H9 (cell line): ENCODE measurements around the gene DGKB. TPM values are rescaled to one million over a fixed set of nuclear protein-coding genes. Genes with fewer than 3 reads are reported as not detected.

ENCODE experiments used
- DNase-seq: peaks from one replicate; pipeline ENCODE4 v3.0.0-alpha.2; 2017
- H2AFZ ChIP-seq: one replicate; pipeline ENCODE4 v1.6.1; 2013; ENCODE audit warnings: mild to moderate bottlenecking, low read length, control low read depth, moderate library complexity
- H2AK5ac ChIP-seq: 2 replicates; pipeline ENCODE4 v1.6.1; 2013; ENCODE audit warnings: low read length, control low read depth, mixed read lengths; ENCODE audit not compliant: insufficient read length
- H2BK120ac ChIP-seq: one replicate; pipeline ENCODE4 v1.6.1; 2013; ENCODE audit warnings: low read depth, mild to moderate bottlenecking, low read length, control low read depth, inconsistent platforms; ENCODE audit not compliant: poor library complexity, severe bottlenecking
- H2BK12ac ChIP-seq: 2 replicates; pipeline ENCODE4 v1.6.1; 2013; ENCODE audit warnings: low read length, control low read depth, mixed read lengths, low read depth; ENCODE audit not compliant: insufficient read length
- H2BK15ac ChIP-seq: 2 replicates; pipeline ENCODE4 v1.6.1; 2013; ENCODE audit warnings: low read depth, low read length, control low read depth
- H2BK20ac ChIP-seq: one replicate; pipeline ENCODE4 v1.6.1; 2013; ENCODE audit warnings: low read depth, mild to moderate bottlenecking, low read length, control low read depth, inconsistent platforms; ENCODE audit not compliant: poor library complexity, severe bottlenecking
- H2BK5ac ChIP-seq: 2 replicates; pipeline ENCODE4 v1.6.1; 2013; ENCODE audit warnings: low read length, control low read depth, mixed read lengths; ENCODE audit not compliant: insufficient read length
- H3K14ac ChIP-seq: 2 replicates; pipeline ENCODE4 v1.6.1; 2013; ENCODE audit warnings: low read length, control low read depth; ENCODE audit not compliant: insufficient read depth
- H3K18ac ChIP-seq: 2 replicates; pipeline ENCODE4 v1.6.1; 2013; ENCODE audit warnings: low read depth, mild to moderate bottlenecking, mixed read lengths, low read length, control low read depth; ENCODE audit not compliant: insufficient read length
- H3K23ac ChIP-seq: 2 replicates; pipeline ENCODE4 v1.6.1; 2013; ENCODE audit warnings: low read length, control low read depth, mixed read lengths, low read depth; ENCODE audit not compliant: insufficient read length
- H3K23me2 ChIP-seq: 2 replicates; pipeline ENCODE4 v1.6.1; 2013; ENCODE audit warnings: low read depth, mild to moderate bottlenecking, mixed read lengths, low read length, control low read depth; ENCODE audit not compliant: insufficient read length, poor library complexity, severe bottlenecking
- H3K27ac ChIP-seq: 2 replicates; pipeline ENCODE4 v1.5.1; 2013; ENCODE audit warnings: low read length, control low read depth, mixed read lengths, low read depth; ENCODE audit not compliant: insufficient read length
- H3K27me3 ChIP-seq: 2 replicates; pipeline ENCODE4 v1.6.1; 2013; ENCODE audit warnings: low read length, control low read depth, inconsistent platforms; ENCODE audit not compliant: insufficient read depth
- H3K4ac ChIP-seq: 2 replicates; pipeline ENCODE4 v1.6.1; 2013; ENCODE audit warnings: low read depth, mild to moderate bottlenecking, control low read depth, inconsistent platforms, low read length, moderate library complexity
- H3K4me1 ChIP-seq: 2 replicates; pipeline ENCODE4 v1.6.1; 2013; ENCODE audit warnings: low read length, control low read depth, inconsistent platforms; ENCODE audit not compliant: insufficient read depth
- H3K4me2 ChIP-seq: 2 replicates; pipeline ENCODE4 v1.6.1; 2013; ENCODE audit warnings: low read length, control low read depth, mixed read lengths; ENCODE audit not compliant: insufficient read length, insufficient read depth
- H3K56ac ChIP-seq: 2 replicates; pipeline ENCODE4 v1.6.1; 2013; ENCODE audit warnings: low read depth, mild to moderate bottlenecking, mixed read lengths, low read length, control low read depth; ENCODE audit not compliant: insufficient read length
- H3K79me1 ChIP-seq: 2 replicates; pipeline ENCODE4 v1.6.1; 2013; ENCODE audit warnings: low read depth, mild to moderate bottlenecking, moderate library complexity, low read length, control low read depth, inconsistent platforms; ENCODE audit not compliant: insufficient read depth, poor library complexity, severe bottlenecking
- H3K79me2 ChIP-seq: 2 replicates; pipeline ENCODE4 v1.6.1; 2013; ENCODE audit warnings: low read length, control low read depth, inconsistent platforms; ENCODE audit not compliant: insufficient read depth
- H3K9ac ChIP-seq: 2 replicates; pipeline ENCODE4 v1.6.1; 2013; ENCODE audit warnings: low read length, control low read depth, mixed read lengths; ENCODE audit not compliant: insufficient read length; ENCODE audit errors: extremely low read depth
- H3K9me3 ChIP-seq: one replicate; pipeline ENCODE4 v1.6.1; 2013; ENCODE audit warnings: low read depth, low read length, inconsistent platforms; ENCODE audit not compliant: control insufficient read depth
- H3T11ph ChIP-seq: one replicate; pipeline ENCODE4 v1.6.1; 2013; ENCODE audit warnings: mild to moderate bottlenecking, low read length, control low read depth, inconsistent platforms
- H4K20me1 ChIP-seq: one replicate; pipeline ENCODE4 v1.6.1; 2013; ENCODE audit not compliant: control insufficient read depth, insufficient read length, insufficient read depth
- H4K5ac ChIP-seq: 2 replicates; pipeline ENCODE4 v1.6.1; 2013; ENCODE audit warnings: low read depth, mild to moderate bottlenecking, mixed read lengths, low read length, control low read depth; ENCODE audit not compliant: insufficient read length
- H4K8ac ChIP-seq: replicated peaks from 2 replicates; pipeline ENCODE4 v1.6.1; 2013; ENCODE audit warnings: low read length, control low read depth, mixed read lengths, low read depth; ENCODE audit not compliant: insufficient read length
- H4K91ac ChIP-seq: 2 replicates; pipeline ENCODE4 v1.6.1; 2013; ENCODE audit warnings: low read depth, mild to moderate bottlenecking, moderate library complexity, mixed read lengths, low read length, control low read depth; ENCODE audit not compliant: insufficient read length
- H3K27ac Mint-ChIP-seq, 3 experiments: 2 replicates in 2 of 3; 3 replicates in 1 of 3; pipeline ENCODE4 v1.8.0; 2020 to 2021; ENCODE audit warnings: mixed read lengths in 3 of 3, mild to moderate bottlenecking in 1 of 3, moderate library complexity in 1 of 3
- H3K27me3 Mint-ChIP-seq: 2 replicates; pipeline ENCODE4 v1.8.0; 2021; ENCODE audit warnings: low read depth, mild to moderate bottlenecking, moderate library complexity, mixed read lengths
- H3K36me3 Mint-ChIP-seq, 3 experiments: 2 replicates in 2 of 3; 3 replicates in 1 of 3; pipeline ENCODE4 v1.8.0; 2020 to 2021; ENCODE audit warnings: low read depth in 3 of 3, mixed read lengths in 3 of 3; ENCODE audit not compliant: insufficient read depth in 1 of 3
- H3K4me1 Mint-ChIP-seq, 2 experiments: 2 replicates each; pipeline ENCODE4 v1.8.0; 2020; ENCODE audit warnings: mixed read lengths in 2 of 2
- H3K4me3 Mint-ChIP-seq, 2 experiments: 2 replicates in 1 of 2; 3 replicates in 1 of 2; pipeline ENCODE4 v1.8.0; 2020 to 2021; ENCODE audit warnings: mild to moderate bottlenecking in 2 of 2, mixed read lengths in 2 of 2, moderate library complexity in 1 of 2
- H3K9me3 Mint-ChIP-seq, 2 experiments: 2 replicates in 1 of 2; 3 replicates in 1 of 2; pipeline ENCODE4 v1.8.0; 2020; ENCODE audit warnings: mild to moderate bottlenecking in 2 of 2, mixed read lengths in 2 of 2, moderate library complexity in 1 of 2
- WGBS: extraction: QIAGEN DNeasy Blood & Tissue Kit; methylation state at CpG from one replicate; pipeline ENCODE4 v1.1.7; 2013; ENCODE audit warnings: missing lambda C conversion rate, low lambda C conversion rate, mixed read lengths; ENCODE audit not compliant: insufficient read length; ENCODE audit errors: extremely low coverage; 5-methylcytosine and 5-hydroxymethylcytosine counted together
- total RNA-seq: library from RNA; stranded (reverse); gene quantifications from 2 replicates; pipeline ENCODE4 v1.2.1, GENCODE V29; 2021
- TF ChIP-seq, protein P1 (sequence below): fragments of 200-600 bp; sonication (generic); conservative IDR thresholded peaks from 3 replicates; pipeline ENCODE4 v1.8.0; 2021; ENCODE audit warnings: antibody characterized with exemption, mild to moderate bottlenecking

Gene DGKB
- total RNA-seq, 1 experiment from 2014 or later: 0.26 TPM

DNA sequence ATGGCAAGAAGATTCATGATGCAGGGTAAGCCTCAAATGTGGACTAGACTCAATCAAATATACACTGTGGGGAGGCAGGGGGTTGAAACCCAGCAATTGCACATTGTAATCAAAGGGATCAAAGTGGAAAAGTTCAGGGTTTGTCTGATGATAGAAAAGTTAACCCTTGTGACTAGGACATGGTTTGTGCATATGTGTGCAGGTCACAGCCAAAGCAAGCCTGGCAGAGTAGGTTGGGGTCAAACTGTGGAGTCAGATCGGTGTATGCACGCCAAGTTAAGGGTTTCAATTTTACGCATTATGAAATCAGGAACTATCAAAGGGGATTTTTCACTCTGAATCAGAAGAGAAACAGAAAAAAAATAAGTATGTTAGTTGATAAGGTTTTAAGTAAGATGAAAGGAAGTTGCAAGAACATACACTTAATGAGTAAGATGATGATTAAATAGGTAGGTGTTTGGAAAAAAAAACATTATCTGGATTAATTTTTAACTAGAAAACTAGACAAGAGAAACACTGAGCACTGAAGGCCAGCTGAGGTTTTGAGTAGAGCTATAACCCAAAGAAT, 188.3 kb downstream of the DGKB start:
- H2AK5ac ChIP-seq: no peak overlapping the region
- no peaks in the 10 kb centered on the region for H3K79me2 ChIP-seq
- no peak overlapping the region for H3K18ac ChIP-seq
- no peaks in the 10 kb centered on the region for H3K27me3 ChIP-seq
- H3K79me1 ChIP-seq: no peaks in the 10 kb centered on the region
- no peak overlapping the region for H2BK5ac ChIP-seq
- no peaks in the 10 kb centered on the region for H4K20me1 ChIP-seq
- DNase-seq: no peak
- H2BK20ac ChIP-seq: no peak overlapping the region
- no peak overlapping the region for H3K4ac ChIP-seq
- no CpG with 5 or more reads among the region's 3 CpGs for WGBS
- no peak overlapping the region for H4K8ac ChIP-seq
- H4K91ac ChIP-seq: no peak overlapping the region
- no peak overlapping the region for H2AFZ ChIP-seq
- H3K23ac ChIP-seq: no peak overlapping the region
- H3K9ac ChIP-seq: no peak overlapping the region
- no peak overlapping the region for H3K56ac ChIP-seq
- no peak overlapping the region for H2BK15ac ChIP-seq
- no peak overlapping the region for H2BK120ac ChIP-seq
- no peak overlapping the region for H4K5ac ChIP-seq
- no peak overlapping the region for H3K14ac ChIP-seq
- no peak overlapping the region for H3T11ph ChIP-seq
- Mint-ChIP-seq H3K9me3 (peaks cover 0 to 2% of the 10 kb centered on the region in 2 experiments; a peak in 1 of 5 replicates), H3K4me3 (no peak overlapping the region), H3K27ac (no peak overlapping the region), H3K36me3 (peaks cover 0 to 1% (median 0%) of the 10 kb centered on the region in 3 experiments; a peak in 1 of 7 replicates), H3K4me1 (peaks cover 23 to 32% of the 10 kb centered on the region in 2 experiments), H3K27me3 (no peaks in the 10 kb centered on the region)
- no peaks in the 10 kb centered on the region for H3K23me2 ChIP-seq
- H3K4me1 ChIP-seq: peaks cover 5% of the 10 kb centered on the region; the same call in 1 of the 2 replicates
- no peak overlapping the region for H3K27ac ChIP-seq
- no peak overlapping the region for H2BK12ac ChIP-seq
- H3K9me3 ChIP-seq: no peaks in the 10 kb centered on the region
- TF ChIP-seq, protein P1, sequence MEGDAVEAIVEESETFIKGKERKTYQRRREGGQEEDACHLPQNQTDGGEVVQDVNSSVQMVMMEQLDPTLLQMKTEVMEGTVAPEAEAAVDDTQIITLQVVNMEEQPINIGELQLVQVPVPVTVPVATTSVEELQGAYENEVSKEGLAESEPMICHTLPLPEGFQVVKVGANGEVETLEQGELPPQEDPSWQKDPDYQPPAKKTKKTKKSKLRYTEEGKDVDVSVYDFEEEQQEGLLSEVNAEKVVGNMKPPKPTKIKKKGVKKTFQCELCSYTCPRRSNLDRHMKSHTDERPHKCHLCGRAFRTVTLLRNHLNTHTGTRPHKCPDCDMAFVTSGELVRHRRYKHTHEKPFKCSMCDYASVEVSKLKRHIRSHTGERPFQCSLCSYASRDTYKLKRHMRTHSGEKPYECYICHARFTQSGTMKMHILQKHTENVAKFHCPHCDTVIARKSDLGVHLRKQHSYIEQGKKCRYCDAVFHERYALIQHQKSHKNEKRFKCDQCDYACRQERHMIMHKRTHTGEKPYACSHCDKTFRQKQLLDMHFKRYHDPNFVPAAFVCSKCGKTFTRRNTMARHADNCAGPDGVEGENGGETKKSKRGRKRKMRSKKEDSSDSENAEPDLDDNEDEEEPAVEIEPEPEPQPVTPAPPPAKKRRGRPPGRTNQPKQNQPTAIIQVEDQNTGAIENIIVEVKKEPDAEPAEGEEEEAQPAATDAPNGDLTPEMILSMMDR: no peak
- no peak overlapping the region for H3K4me2 ChIP-seq
